ENCODE results near the gene KDM7A.
"Not testable (repeated sequence)": the region's sequence is repeated elsewhere in the genome, so short reads cannot be mapped to it uniquely, and the experiment has no call there.

KDM7A gene

DNA sequence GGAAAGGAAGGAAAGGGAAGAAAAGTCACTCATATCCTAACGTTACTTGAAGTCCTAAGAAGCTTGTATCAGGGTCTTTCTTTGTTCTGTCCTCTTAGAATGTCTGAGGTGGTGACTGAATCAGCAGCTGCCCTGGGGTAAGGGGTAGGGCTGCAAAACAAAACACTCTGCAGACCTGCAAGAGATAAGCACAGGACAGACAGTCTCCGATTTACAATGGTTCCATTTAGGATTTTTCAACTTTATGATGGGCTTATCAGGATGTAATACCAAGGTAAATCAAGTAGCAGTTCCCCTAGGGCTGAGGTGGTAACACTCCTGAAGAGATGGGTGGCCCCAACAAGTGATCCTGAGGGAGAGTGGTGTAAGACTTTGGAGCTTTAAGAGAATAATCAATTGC, 16.5 kb downstream of the KDM7A start:
- DNase-seq (ENCODE audit: low read depth), result no peak

DNA sequence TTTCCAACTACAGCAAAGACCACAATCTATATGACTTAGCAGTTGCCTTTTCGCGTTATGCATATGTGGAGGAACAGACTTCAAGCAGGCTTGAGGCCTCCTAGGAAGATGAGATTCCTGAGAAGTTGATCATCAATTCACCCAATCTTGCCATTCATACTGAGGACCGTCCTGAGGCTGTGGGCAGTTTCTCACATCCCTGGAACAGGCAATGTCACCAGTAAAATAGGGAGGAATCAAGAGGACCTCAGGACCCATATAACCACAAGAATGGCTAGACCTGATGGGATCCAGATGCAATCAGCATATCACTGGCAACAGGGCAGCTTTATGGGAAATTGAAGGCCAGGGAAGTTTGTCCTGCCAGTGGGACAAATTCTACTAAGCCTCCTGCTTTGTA, 17.3 kb downstream of the KDM7A start:
- no peak for DNase-seq (ENCODE audit: low read depth)

DNA sequence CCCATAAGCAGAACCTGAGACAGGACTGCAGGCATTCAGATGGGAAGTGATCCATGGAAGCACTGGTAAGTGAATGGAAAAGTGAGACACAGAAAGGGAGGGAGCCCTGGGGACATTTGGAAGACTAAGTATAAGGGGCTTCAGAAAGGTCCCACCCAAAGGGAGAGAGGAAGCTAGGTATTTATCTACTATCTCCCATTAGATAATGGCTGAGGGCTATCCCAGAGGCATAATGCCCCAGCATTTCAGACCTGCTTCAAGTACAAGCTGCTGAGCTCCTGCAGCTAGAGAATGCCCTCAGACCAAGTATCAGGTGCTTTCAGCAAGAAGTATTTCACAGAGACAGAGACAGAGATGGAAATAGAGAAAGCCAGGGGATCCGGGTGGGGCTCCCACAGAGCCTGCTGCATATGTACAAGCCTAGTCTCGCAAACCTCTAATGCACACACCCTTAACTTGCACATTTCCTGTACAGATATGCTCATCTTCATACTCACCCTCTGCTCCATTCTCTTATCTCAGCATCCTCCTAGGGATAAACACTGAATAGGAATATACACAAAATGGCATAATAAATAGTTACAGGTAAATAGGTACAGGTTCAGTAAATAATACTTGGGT, 20.2 kb downstream of the KDM7A start:
- DNase-seq (ENCODE audit: low read depth), result no peak

DNA sequence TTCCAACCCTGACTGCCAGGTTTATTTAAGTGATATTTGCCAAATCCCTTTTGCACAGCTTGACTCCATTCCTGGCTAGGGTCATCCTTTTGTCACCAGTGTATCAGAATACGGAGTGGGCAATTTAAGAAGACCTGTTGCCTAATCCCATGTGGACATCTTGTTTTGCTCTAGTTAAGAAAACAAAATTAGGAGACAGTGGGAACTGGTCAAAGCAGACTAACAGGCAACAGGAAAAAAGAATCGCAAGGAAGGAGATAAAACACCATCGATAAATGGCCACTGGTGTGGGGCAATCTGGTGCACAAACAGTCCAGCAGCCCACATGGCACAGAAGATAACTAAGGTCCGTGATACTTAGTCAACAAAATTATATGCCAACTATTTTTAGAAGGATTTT, 21.4 kb downstream of the KDM7A start:
- DNase-seq (ENCODE audit: low read depth), result no peak

DNA sequence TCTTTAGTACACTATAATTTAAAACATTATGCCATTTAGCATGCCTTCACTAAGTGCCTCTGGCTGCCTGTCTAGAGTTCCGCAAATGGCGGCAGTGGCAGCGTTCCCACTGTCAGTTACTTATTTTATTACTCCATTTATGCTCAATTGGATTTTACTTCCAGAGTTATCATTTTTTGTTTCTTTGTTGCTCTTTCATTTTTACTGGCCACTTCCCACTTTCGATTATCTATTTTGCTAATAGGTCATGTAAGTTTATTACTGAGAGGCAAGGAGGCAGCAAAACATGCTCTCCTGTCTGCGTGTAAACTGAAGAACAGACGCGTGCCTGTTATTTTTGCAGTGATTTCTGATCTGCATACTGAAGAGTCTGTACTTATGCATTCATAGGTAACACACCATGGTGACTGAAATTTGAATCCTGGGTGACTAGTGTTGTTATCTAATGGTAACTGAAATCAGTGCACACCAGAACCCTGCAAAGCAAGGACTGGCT, 23.1 kb downstream of the KDM7A start:
- DNase-seq (ENCODE audit: low read depth), result no peak

DNA sequence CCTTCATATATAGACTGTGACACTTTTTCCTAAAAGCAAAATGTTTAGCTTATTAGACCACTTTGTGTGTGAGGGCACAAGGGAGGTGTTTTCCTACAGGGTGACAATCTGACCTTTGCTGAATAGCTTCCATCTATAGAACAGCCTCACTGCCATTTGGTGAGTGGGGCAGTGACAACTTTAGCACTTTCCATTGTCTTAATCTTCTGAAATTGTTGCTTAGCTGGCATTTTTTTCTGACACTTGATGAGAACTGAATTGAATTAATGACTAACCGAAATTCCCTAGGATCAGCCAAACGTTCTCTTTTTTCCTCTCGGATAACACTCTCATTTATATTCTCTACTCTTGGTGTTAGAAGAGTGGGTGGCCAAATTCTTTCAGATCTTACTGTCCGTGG, 30.2 kb downstream of the KDM7A start:
- no peak for DNase-seq (ENCODE audit: low read depth)

DNA sequence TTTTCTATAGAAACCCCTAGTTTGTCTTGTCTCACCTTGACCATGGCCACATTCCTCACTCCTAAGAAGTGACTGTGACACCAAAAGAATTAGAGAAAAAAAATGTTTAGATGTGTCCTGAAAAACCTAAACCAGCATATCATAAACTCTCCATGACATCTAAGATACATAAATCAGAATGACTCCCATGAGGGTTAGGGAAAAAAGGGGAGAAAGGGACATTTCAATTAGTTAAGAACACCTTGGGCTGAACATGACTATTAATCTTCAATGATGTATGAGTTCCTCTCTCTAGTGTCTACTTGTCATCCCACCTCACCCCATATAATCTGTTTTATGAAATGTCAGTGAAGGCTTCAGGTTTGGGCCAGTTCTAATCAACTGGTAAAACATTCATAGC, 31.1 kb downstream of the KDM7A start:
- DNase-seq (ENCODE audit: low read depth), result no peak

DNA sequence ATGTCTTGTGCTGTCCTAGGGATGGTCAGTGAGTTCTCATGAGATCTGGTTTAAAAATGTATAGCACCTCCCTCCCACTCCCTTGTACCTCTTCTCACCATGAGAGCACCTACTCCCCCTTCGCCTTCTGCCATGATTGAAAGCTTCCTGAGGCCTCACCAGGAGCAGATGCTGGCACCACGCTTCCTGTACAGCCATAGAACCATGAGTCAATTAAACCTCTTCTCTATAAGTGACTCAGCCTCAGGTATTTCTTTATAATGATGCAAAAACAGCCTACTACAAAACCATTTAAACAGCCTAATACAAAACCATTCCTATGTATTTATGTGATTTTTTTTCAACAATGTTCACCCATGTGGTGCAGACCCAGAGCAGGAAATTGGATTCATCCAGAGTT, 32.0 kb downstream of the KDM7A start:
- DNase-seq (ENCODE audit: low read depth), result no peak

DNA sequence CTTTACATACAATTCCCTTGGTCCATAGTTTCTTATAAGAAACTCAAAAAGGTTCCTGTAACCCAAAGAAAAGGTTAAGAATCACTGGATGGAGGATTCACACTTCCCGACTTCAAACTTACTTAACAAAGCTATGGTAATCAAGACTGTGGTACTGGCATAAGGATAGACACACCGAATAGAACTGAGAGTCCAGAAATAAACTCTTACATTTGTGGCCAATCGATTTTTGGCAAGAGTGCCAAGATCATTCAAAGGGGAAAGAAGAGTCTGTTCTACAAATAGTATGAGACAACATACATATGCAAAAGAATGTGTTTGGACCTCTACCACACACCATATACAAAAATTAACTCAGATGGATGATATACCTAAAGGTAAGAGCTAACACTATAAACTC, 32.8 kb downstream of the KDM7A start:
- no peak for DNase-seq (ENCODE audit: low read depth)

DNA sequence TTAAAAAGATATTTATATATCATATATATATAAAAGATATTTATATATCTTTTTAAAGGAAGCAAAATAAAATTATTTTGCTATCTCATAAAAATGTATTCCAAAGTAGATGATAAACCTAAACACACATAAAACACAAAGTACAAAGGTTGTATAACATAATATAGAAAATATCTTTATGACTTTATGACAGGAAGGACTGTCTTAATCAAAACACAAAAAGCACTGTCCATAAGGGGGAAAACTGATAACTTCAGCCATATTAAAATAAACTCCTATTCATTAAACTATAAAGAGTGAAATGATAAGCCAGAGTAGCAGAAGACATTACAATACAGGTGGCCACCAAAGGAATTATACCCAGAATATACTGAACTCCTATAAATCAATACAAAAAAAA, 34.8 kb downstream of the KDM7A start:
- DNase-seq (ENCODE audit: low read depth), result no peak

DNA sequence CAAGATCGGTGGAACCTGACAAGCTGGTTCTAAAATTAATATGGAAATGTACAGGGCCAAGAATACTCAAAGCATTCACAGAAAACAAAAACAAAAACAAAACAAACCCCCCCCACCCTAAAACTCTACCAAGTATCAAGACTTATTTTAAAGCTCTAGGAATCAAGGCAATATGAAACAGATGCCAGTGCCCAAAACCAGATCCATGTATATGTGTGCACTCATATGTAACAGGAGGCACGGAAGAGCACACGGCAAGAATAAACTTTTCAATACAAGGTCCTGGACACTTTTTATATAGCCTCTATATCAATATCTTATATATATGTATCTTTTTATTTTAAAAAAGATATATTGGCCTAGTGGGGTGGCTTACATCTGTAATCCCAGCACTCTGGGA, 35.5 kb downstream of the KDM7A start:
- DNase-seq (ENCODE audit: low read depth), result no peak

DNA sequence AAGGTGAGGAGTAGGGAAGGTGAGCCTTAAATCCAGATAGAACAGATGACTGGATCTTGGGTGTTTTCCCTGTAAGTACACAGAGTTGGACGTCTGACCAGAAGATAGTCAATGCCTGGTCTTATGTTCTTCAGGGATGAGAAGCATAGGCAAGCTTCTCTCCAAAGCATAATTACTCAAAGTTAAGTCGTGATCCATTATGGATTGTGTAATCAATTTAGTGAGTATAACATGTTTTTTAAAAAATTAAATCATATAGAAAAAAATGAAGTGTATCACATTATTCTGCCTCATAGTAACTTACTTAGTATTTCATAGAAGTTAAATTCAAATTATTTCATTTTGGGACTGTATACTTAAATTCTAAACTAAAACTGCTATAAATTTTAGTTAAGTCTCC, 39.7 kb downstream of the KDM7A start:
- no peak for DNase-seq (ENCODE audit: low read depth)

DNA sequence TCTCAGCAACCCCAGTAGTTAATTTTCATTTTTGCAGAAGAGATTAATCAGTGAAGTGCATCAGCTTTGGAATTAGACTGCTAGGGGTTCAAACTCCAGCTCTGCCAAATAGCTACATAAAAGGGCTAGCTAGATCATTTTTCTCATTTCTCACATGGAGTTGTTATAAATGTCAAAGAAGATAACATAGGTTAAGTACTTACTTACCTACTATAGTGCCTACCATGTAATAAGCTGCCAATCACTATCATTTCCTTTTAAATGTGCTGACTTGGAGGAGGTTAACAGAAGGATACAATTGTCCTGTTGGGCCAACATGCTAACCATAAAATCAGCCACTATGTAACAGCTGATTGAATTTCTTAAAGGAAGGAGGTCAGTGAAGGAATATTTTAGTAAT, 40.7 kb downstream of the KDM7A start:
- no peak for DNase-seq (ENCODE audit: low read depth)

DNA sequence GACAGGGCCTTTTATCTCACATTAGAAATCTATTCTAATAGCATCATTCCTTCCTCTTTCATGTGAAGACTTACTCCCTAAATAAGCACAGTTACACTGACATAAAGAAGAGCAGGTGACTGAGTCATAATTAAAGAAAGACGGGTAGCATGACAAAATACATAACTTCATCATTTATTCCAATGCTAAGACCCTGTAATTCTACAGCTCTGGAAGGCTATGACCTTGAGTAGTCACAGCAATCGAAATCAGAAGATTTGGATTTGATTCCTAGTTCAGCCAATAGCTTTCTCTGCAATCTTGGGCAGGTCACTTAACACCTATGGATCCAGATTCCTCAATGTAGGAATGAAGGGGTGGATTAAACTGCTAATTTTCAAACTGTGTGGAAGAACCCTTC, 42.7 kb downstream of the KDM7A start:
- no peak for DNase-seq (ENCODE audit: low read depth)

DNA sequence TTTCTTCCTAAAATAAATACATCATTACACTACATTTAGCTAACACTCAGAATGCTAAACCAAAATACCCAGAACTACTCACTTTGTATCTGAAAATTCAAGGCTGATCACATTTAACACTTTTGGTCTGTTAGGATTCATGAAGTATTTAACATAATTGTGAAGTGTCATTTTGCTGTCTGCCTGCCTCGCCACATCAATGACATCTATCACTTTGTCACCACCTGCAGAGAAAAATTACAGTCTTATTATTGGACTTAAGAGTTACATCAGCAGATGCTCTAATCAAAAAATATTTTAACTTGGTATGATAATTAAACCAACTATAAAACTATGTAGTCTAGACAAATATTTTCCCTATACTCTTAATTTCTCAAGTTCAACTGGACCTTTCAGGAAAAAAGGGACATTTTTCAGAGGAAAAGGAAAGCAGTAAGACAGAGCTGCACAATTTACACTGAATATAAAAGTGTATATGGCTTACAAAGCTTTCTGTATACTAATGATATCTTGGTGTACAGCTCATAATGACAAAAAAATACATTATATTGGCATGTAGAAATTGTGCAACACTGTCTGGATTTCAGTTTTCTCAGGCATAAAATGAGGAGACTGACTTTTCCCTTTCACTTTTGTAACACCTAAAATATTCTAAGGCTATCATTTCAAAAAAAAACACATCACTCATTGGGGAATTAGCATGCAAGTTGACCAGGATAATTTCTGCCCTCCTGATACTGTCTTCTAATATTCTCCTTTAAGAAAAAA, 49.2 kb downstream of the KDM7A start:
- DNase-seq (ENCODE audit: low read depth), result no peak

DNA sequence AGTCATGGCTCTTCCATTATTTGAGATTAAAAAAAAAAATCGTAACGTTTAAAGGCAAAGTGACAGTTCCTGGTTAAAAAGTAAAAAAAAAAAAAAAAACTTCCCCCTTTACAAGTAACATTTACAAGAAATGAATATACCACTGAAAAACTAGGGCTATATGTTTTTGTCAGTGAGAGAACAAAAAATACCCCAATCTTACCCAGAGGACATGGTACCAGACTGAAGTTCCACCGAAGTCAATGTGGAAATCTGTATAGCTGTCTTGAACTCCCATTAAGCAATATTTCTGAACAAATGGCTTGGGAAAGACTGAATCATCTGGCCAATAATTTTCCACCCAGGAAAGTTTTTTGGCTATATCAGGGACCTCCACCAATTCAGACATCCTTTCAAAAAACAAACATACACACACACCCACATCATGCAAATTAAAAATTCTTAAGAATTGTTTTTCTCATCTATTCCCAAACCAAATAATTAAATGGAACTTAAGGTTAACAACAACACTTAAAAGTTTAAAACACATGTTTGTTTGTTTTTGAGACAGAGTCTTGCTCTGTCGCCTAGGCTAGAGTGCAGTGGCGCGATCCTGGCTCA, 50.2 kb downstream of the KDM7A start:
- DNase-seq (ENCODE audit: low read depth), result no peak

DNA sequence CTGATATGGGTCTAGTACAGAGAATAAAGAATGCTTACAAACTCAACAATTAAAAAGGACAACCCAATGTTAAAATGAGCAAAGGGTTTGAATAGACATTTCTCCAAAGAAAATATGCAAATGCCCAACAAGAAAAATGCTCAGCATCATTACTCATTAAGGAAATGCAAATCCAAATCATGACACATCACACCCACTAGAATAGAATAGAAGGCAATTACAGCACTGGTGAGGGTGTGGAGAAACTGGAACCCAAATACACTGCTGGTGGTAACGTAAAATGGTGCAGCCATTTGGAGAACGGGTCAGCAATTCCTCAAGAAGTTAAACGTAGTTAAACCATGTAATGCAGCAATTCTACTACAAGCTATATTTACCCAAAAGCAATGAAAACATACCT, 53.8 kb downstream of the KDM7A start:
- DNase-seq (ENCODE audit: low read depth), result no peak

DNA sequence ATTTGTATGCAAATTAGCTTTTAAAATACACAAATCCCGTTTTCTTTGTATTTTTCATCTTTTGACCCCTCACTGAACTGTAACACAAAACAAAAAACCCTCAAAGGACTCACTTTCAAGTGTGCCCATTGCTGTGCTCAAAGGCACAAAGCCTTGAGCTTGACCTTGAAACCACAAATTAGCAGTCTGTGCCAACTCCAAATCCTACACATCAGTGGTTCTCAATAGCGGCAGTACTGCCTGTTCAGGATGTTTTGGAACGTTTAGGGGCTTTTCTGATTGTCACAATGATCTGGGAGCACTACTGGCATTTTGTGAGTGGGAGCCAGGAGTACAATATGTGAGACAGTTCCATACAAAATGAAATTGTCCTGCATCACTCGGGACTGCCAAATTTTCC, 55.5 kb downstream of the KDM7A start:
- no peak for DNase-seq (ENCODE audit: low read depth)

DNA sequence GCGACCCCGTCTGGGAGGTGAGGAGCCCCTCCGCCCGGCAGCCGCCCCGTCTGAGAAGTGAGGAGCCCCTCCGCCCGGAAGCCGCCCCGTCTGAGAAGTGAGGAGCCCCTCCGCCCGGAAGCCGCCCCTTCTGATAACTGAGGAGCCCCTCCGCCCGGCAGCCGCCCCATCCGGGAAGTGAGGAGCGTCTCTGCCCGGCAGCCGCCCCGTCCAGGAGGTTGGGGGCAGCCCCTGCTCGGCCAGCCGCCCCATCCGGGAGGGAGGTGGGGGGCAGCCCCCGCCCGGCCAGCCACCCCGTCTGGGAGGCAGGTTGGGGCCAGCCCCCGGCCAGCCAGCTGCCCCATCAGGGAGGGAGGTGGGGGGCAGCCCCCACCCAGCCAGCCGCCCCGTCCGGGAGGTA, 62.0 kb downstream of the KDM7A start:
- not testable (repeated sequence) for DNase-seq (ENCODE audit: low read depth)

DNA sequence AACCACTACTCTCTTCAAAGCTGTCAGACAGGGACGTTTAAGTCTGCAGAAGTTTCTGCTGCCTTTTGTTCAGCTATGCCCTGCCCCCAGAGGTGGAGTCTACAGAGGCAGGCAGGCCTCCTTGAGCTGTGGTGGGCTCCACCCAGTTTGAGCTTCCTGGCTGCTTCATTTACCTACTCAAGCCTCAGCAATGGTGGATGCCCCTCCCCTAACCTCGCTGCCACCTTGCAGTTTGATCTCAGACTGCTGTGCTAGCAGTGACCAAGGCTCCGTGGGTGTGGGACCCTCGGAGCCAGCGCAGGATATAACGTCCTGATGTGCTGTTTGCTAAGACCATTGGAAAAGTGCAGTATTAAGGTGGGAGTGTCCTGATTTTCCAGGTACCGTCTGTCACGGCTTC, 68.0 kb downstream of the KDM7A start:
- DNase-seq (ENCODE audit: low read depth), result not testable (repeated sequence)

DNA sequence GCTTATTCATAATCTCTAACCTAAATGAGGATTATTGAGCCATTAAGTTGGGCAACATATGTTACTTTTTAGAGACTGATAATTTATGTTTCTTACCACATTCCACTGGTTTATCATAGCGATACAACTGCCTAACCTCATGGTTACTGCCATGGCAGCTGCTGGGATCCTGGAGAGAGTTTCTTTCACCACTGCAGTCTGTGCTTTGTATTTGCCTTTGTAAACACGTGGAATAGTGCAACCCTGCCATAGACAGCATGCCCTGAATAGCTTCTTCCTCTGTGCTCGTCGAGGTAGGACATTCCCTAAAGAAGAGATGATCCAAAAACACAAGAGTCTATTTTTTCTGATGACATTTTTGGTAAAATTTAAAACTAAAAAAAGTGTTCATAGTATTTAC, 80.3 kb downstream of the KDM7A start:
- no peak for DNase-seq (ENCODE audit: low read depth)

DNA sequence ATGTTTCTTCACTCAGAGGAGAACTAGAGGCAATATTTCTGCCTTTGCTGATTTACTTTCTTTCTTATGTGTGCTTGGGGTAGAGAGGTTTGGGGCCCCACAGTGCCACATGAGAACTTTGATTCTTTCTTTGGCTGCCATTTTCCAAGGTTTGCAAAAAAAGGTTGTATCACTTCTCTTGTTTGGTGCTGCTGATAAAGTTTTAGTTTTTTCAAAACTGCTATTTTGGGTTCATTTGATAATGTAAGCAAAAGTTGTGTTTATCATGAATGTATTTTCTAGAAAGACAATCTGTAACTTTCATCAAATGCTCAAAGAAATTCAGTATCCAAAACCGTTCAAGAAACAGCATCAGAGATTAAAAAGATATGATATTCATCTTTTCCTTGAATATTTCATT, 83.4 kb downstream of the KDM7A start:
- no peak for DNase-seq (ENCODE audit: low read depth)

DNA sequence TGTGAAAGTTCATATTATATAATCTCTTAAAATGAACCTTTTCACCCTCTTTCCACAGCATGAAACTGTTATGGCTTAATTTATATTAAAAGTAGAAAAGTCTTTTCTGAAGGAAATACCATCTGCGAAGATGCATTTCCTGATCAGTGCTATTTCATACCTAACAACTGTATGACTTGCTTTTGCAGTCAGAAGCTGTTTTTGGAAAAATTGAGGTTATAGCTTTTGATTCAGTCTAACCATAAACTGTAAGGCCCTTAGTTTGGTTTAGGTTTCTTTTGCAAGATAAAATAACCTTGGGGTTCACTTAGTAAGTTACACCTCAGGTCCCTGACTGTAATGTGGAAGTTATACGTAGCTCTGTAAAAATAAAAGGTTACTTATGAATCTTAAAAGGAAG, 91.3 kb downstream of the KDM7A start:
- no peak for DNase-seq (ENCODE audit: low read depth)

DNA sequence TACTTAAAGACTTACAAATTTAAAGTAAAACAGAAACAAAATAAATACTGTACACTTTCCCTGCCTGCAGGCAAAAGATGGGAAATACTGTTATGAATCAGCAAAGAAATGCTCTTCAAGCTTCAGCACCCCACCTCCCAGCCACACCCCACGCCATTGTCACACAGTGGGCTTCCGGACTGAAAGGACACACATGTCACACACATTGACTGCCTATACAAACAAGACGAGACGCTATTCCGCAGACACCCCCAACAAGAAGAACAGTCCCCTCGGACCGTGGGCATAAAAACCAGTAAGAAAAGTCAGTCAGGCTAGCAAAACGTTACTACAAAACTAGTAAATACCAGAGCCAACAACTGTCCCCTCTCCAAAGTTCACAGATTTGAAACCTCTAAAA, 91.8 kb downstream of the KDM7A start:
- no peak for DNase-seq (ENCODE audit: low read depth)
